B cell (primary cell): Measurements from ENCODE around the gene CAMK2B. TPM values are rescaled to one million over a fixed set of nuclear protein-coding genes. Genes with fewer than 3 reads are reported as not detected.

ENCODE experiments used
- ATAC-seq: fragments of 200-7000 bp; cut with Tn5 transposase; one replicate; pipeline ENCODE4 v1.10.0; 2021; ENCODE audit warnings: low read depth, mild to moderate bottlenecking, moderate number of reproducible peaks, moderate library complexity
- CTCF ChIA-PET: fragments of 350-600 bp; sonication (Branson Sonifier 250); formaldehyde crosslinking; loops from one replicate; lab custom pipeline; 2021; ENCODE audit warnings: antibody characterized with exemption, inconsistent platforms; lab: Charles Lee
- POLR2A ChIA-PET: fragments of 350-600 bp; sonication (Branson Sonifier 250); formaldehyde crosslinking; loops from one replicate; lab custom pipeline; 2021; ENCODE audit warnings: antibody characterized with exemption; lab: Charles Lee
- DNase-seq: peaks from one replicate; pipeline ENCODE4 v3.0.0; 2013
- H2AFZ ChIP-seq: 2 replicates; pipeline ENCODE4 v1.6.1; 2012; ENCODE audit warnings: mild to moderate bottlenecking, low read depth, low read length; ENCODE audit not compliant: insufficient read depth, poor library complexity, severe bottlenecking
- H3K27ac ChIP-seq, 2 donors: 1 replicate in 1 of 2; 2 replicates in 1 of 2; pipeline ENCODE4 v1.5.1; 2012 to 2013; ENCODE audit warnings: low read length in 2 of 2, mild to moderate bottlenecking in 2 of 2, moderate library complexity in 1 of 2
- H3K27me3 ChIP-seq, 4 experiments: fragments of 200-600 bp in 1 of 4; sonication (generic) in 1 of 4; replicated peaks in 1 of 4; 1 replicate in 2 of 4; 2 replicates in 2 of 4; pipeline versions ENCODE4 v1.6.1 to v1.7.0; 2013 to 2016; ENCODE audit warnings: low read length in 3 of 4, mild to moderate bottlenecking in 2 of 4, mixed read lengths in 1 of 4, moderate library complexity in 1 of 4; ENCODE audit not compliant: insufficient read depth in 4 of 4, control insufficient read depth in 3 of 4; ENCODE audit errors: control extremely low read depth in 1 of 4
- H3K36me3 ChIP-seq, 2 experiments: replicated peaks in 1 of 2; 1 replicate in 1 of 2; 2 replicates in 1 of 2; pipeline versions ENCODE4 v1.6.1 to v1.7.1; 2013; ENCODE audit warnings: low read length in 1 of 2; ENCODE audit not compliant: insufficient read depth in 2 of 2, control insufficient read depth in 1 of 2; ENCODE audit errors: control extremely low read depth in 1 of 2, extremely low read depth in 1 of 2
- H3K4me1 ChIP-seq, 2 donors: fragments of 200-600 bp in 1 of 2; sonication (generic) in 1 of 2; 1 replicate in 1 of 2; 2 replicates in 1 of 2; pipeline versions ENCODE4 v1.5.1 to v1.6.1; 2013 to 2017; ENCODE audit warnings: low read length in 2 of 2; ENCODE audit not compliant: control insufficient read depth in 2 of 2, insufficient read depth in 2 of 2
- H3K4me2 ChIP-seq: replicated peaks from 2 replicates; pipeline ENCODE3; 2012; ENCODE audit warnings: mild to moderate bottlenecking, low read depth, low read length; ENCODE audit not compliant: poor library complexity, severe bottlenecking
- H3K4me3 ChIP-seq, 5 experiments: fragments of 200-600 bp in 1 of 5; sonication (generic) in 1 of 5; 1 replicate in 3 of 5; 2 replicates in 2 of 5; pipeline versions ENCODE4 v1.5.1 to v1.7.0; 2011 to 2016; ENCODE audit warnings: low read length in 4 of 5, mild to moderate bottlenecking in 4 of 5, low read depth in 2 of 5, control low read depth in 1 of 5, moderate library complexity in 1 of 5; ENCODE audit not compliant: insufficient read depth in 1 of 5; ENCODE audit errors: control extremely low read depth in 1 of 5, extremely low read depth in 1 of 5
- H3K79me2 ChIP-seq: fragments of 200-600 bp; sonication (generic); one replicate; pipeline ENCODE4 v1.6.0; 2016; ENCODE audit warnings: low read length; ENCODE audit not compliant: control insufficient read depth, insufficient read depth
- H3K9ac ChIP-seq: fragments of 200-600 bp; sonication (generic); 2 replicates; pipeline ENCODE4 v1.6.1; 2017; ENCODE audit warnings: mild to moderate bottlenecking, low read length, moderate library complexity
- H3K9me3 ChIP-seq, 3 donors: one replicate each; pipeline versions ENCODE4 v1.6.1 to v1.7.1; 2013; ENCODE audit warnings: low read length in 2 of 3; ENCODE audit not compliant: control insufficient read depth in 2 of 3, insufficient read depth in 1 of 3; ENCODE audit errors: control extremely low read depth in 1 of 3
- H4K20me1 ChIP-seq: 2 replicates; pipeline ENCODE4 v1.6.0; 2012; ENCODE audit warnings: mild to moderate bottlenecking, low read length; ENCODE audit not compliant: insufficient read depth, control insufficient read depth, poor library complexity, severe bottlenecking
- H3K27ac Mint-ChIP-seq: one replicate; pipeline ENCODE4 v1.8.0; 2021; ENCODE audit warnings: mixed read lengths
- H3K27me3 Mint-ChIP-seq: one replicate; pipeline ENCODE4 v1.8.0; 2021; ENCODE audit warnings: mixed read lengths
- H3K4me1 Mint-ChIP-seq: one replicate; pipeline ENCODE4 v1.8.0; 2021; ENCODE audit warnings: mixed read lengths
- H3K4me3 Mint-ChIP-seq: one replicate; pipeline ENCODE4 v1.8.0; 2021; ENCODE audit warnings: mixed read lengths
- H3K9me3 Mint-ChIP-seq: one replicate; pipeline ENCODE4 v1.8.0; 2022; ENCODE audit warnings: mixed read lengths; ENCODE audit not compliant: insufficient read depth
- EZH2 ChIP-seq: IDR thresholded peaks from 2 replicates; pipeline ENCODE4 v1.6.1; 2012; ENCODE audit warnings: borderline replicate concordance, low read depth, mild to moderate bottlenecking, moderate library complexity, low read length; ENCODE audit not compliant: insufficient read depth, poor library complexity, severe bottlenecking
- WGBS: methylation state at CpG from one replicate; pipeline ENCODE4 v1.1.5; 2013; ENCODE audit warnings: missing lambda C conversion rate; ENCODE audit not compliant: insufficient coverage; 5-methylcytosine and 5-hydroxymethylcytosine counted together
- intact Hi-C: fragments of 100-400 bp; cut with micrococcal nuclease; formaldehyde crosslinking; loops from one replicate; pipeline ENCODE4 v1.10.0; 2022
- polyA plus RNA-seq: library from polyadenylated mRNA; depleted of rRNA; stranded (reverse); fragments of >200 nt; gene quantifications from 2 replicates; pipeline ENCODE4 v1.2.3, GENCODE V29; 2012
- total RNA-seq, 2 donors: library from RNA; stranded (reverse); fragments of 120-200 nt in 1 of 2; gene quantifications; 1 replicate in 1 of 2; 2 replicates in 1 of 2; pipeline versions ENCODE4 v1.2.3 to v1.2.4, GENCODE V29; 2013 to 2022
- TF ChIP-seq, protein P1 (sequence below): fragments of 200-600 bp; IDR thresholded peaks from one replicate; pipeline ENCODE4 v1.8.0; 2022; ENCODE audit warnings: antibody characterized with exemption, mild to moderate bottlenecking

The CAMK2B gene
- total and polyA plus RNA-seq, 2 donors (not counting 1 experiment from before 2014, with no cell fraction given), result 0.42 TPM; not detected in 1

DNA sequence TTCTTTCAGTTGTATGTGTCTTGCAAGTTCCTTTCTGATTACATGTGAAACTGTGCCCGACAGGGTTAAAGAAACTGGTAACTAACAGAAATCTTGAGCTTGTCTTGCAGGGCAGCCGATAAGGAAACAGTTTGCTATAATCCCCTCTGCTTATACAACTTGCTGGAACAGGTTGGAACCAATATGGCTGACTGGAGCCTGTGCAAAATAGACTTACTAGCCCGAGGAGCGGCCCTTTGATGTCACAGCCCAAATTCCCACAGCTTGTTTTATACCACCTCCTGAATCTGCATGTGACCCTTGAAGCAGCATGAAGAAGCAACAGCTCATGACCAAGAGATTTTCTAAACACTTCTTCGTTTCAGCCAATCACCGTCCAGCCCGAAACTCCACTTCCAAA, 127.9 kb downstream of the CAMK2B start:
- intact Hi-C loops, result no loop called here

GRCh38 chr7:44196450-44196872, 128.9 kb downstream of the CAMK2B start:
- H2AFZ ChIP-seq, result no peak overlapping the region
- H3K79me2 ChIP-seq, result peaks cover 8% of the 10 kb centered on the region
- H3K9me3 ChIP-seq, result no peaks in the 10 kb centered on the region
- DNase-seq, result peak; percentile 54
- ChIA-PET CTCF (interaction anchor here (1.0 to 3.2 kb wide), 5 partner anchors 13 to 176 kb away, joined by 3 to 15 read pairs (median 4); no protein-coding TSS in a partner anchor), POLR2A (no interaction called here)
- no peak for ATAC-seq
- 33% methylated on average over 1 of the region's 3 CpGs for WGBS
- H3K4me3 ChIP-seq, result no peak overlapping the region
- TF ChIP-seq, protein P1, sequence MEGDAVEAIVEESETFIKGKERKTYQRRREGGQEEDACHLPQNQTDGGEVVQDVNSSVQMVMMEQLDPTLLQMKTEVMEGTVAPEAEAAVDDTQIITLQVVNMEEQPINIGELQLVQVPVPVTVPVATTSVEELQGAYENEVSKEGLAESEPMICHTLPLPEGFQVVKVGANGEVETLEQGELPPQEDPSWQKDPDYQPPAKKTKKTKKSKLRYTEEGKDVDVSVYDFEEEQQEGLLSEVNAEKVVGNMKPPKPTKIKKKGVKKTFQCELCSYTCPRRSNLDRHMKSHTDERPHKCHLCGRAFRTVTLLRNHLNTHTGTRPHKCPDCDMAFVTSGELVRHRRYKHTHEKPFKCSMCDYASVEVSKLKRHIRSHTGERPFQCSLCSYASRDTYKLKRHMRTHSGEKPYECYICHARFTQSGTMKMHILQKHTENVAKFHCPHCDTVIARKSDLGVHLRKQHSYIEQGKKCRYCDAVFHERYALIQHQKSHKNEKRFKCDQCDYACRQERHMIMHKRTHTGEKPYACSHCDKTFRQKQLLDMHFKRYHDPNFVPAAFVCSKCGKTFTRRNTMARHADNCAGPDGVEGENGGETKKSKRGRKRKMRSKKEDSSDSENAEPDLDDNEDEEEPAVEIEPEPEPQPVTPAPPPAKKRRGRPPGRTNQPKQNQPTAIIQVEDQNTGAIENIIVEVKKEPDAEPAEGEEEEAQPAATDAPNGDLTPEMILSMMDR, result peak; percentile 73
- TF ChIP-seq EZH2, result no peak
- no peaks in the 10 kb centered on the region for H4K20me1 ChIP-seq
- no peak overlapping the region for H3K27ac ChIP-seq
- intact Hi-C loops, result loop anchor here (1.0 kb wide), 1 partner anchor 124 kb away; no protein-coding TSS in a partner anchor
- H3K36me3 ChIP-seq, result no peaks in the 10 kb centered on the region
- no peak overlapping the region for H3K9ac ChIP-seq
- Mint-ChIP-seq H3K27me3 (peaks cover 19% of the 10 kb centered on the region), H3K4me1 (peaks cover 3% of the 10 kb centered on the region), H3K4me3 (no peak overlapping the region), H3K27ac (no peak overlapping the region), H3K9me3 (no peaks in the 10 kb centered on the region)
- H3K4me1 ChIP-seq, result peaks cover 1 to 2% of the 10 kb centered on the region in 2 donors
- H3K27me3 ChIP-seq, result no peaks in the 10 kb centered on the region
- H3K4me2 ChIP-seq, result no peak overlapping the region

More for the DNA sequence above, 127.9 kb downstream of the CAMK2B start:
- Histone ChIP-seq H3K36me3 (no peaks in the 10 kb centered on the region), H3K4me3 (no peak overlapping the region), H4K20me1 (no peaks in the 10 kb centered on the region), H3K9ac (no peak overlapping the region), H3K9me3 (no peaks in the 10 kb centered on the region), H3K27me3 (no peaks in the 10 kb centered on the region), H3K4me2 (no peak overlapping the region), H3K4me1 (peaks cover 7 to 11% of the 10 kb centered on the region in 2 donors), H2AFZ (no peak overlapping the region), H3K27ac (no peak overlapping the region), H3K79me2 (peaks cover 18% of the 10 kb centered on the region)
- no peaks in the 10 kb centered on the region for H3K9me3 Mint-ChIP-seq
- no peak overlapping the region for H3K27ac Mint-ChIP-seq
- POLR2A ChIA-PET, result no interaction called here
- H3K4me3 Mint-ChIP-seq, result no peak overlapping the region
- H3K27me3 Mint-ChIP-seq, result peaks cover 16% of the 10 kb centered on the region
- 92% methylated on average over 4 of the region's 7 CpGs for WGBS
- TF ChIP-seq, protein P1, result no peak
- TF ChIP-seq EZH2, result no peak
- ATAC-seq (no peak), DNase-seq (no peak)
- peaks cover 12% of the 10 kb centered on the region for H3K4me1 Mint-ChIP-seq
- CTCF ChIA-PET, result interaction anchor here (0.8 to 3.2 kb wide), 4 partner anchors 14 to 780 kb away, joined by 3 to 15 read pairs (median 4); no protein-coding TSS in a partner anchor
